HL-60 (cell line): ENCODE measurements around the gene SLBP.
"Not testable (repeated sequence)": the region's sequence is repeated elsewhere in the genome, so short reads cannot be mapped to it uniquely, and the experiment has no call there.

Source experiments
- DNase-seq, 2 experiments: peaks; one replicate each; pipeline ENCODE4 v3.0.0-alpha.2; 2010 to 2020; ENCODE audit warnings: low read depth in 1 of 2, low spot score in 1 of 2
- H3K27ac ChIP-seq: fragments of 250-450 bp; sonication (Bioruptor Pico); replicated peaks from 2 replicates; pipeline ENCODE4 v1.5.1; 2020; ENCODE audit warnings: mild to moderate bottlenecking, moderate library complexity
- H3K27me3 ChIP-seq: fragments of 250-450 bp; sonication (Bioruptor Pico); 2 replicates; pipeline ENCODE4 v1.5.1; 2021; ENCODE audit warnings: mild to moderate bottlenecking, moderate library complexity; ENCODE audit not compliant: insufficient read depth, poor library complexity, severe bottlenecking
- H3K4me3 ChIP-seq: replicated peaks from 2 replicates; pipeline ENCODE4 v1.5.1; 2011; ENCODE audit warnings: mild to moderate bottlenecking, control low read depth, low read length; ENCODE audit not compliant: insufficient read depth
- CTCF ChIP-seq: IDR thresholded peaks from one replicate; pipeline ENCODE4 v1.5.1; 2011; ENCODE audit warnings: low read length, control low read depth, inconsistent platforms; ENCODE audit not compliant: insufficient read depth
- GABPA ChIP-seq: IDR thresholded peaks from 2 replicates; pipeline ENCODE4 v1.6.1; 2012; ENCODE audit warnings: low read depth
- POLR2AphosphoS5 ChIP-seq: IDR thresholded peaks from 2 replicates; pipeline ENCODE4 v1.6.1; 2012; ENCODE audit warnings: low read depth
- SPI1 ChIP-seq: IDR thresholded peaks from 2 replicates; pipeline ENCODE4 v1.6.1; 2012; ENCODE audit warnings: low read depth, mild to moderate bottlenecking, borderline replicate concordance
- TF ChIP-seq, protein P1 (sequence below): IDR thresholded peaks from 2 replicates; pipeline ENCODE4 v1.6.1; 2012; ENCODE audit warnings: low read depth; ENCODE audit not compliant: insufficient replicate concordance

SLBP gene

DNA sequence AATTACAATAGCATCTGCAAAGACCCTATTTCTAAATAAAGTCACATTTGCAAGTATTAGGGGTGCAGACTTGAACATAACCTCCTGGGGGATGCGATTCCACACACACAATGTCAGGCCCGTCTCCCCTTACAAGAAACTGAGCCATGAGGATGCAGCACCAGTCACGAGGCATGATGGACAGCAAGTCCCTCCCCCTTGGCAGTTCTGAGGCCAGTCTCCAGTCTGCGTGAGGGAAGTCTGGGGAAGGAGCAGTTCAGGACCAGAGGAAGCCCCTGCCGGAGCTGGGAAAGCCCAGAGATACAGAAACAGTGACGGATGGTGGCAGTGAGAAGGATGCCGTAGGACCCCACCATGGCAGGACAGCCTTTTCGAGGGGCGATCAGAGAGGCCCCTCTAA, 37.4 kb downstream of the SLBP start:
- TF ChIP-seq GABPA = no peak
- TF ChIP-seq SPI1 = no peak
- TF ChIP-seq CTCF = no peak
- TF ChIP-seq, protein P1, sequence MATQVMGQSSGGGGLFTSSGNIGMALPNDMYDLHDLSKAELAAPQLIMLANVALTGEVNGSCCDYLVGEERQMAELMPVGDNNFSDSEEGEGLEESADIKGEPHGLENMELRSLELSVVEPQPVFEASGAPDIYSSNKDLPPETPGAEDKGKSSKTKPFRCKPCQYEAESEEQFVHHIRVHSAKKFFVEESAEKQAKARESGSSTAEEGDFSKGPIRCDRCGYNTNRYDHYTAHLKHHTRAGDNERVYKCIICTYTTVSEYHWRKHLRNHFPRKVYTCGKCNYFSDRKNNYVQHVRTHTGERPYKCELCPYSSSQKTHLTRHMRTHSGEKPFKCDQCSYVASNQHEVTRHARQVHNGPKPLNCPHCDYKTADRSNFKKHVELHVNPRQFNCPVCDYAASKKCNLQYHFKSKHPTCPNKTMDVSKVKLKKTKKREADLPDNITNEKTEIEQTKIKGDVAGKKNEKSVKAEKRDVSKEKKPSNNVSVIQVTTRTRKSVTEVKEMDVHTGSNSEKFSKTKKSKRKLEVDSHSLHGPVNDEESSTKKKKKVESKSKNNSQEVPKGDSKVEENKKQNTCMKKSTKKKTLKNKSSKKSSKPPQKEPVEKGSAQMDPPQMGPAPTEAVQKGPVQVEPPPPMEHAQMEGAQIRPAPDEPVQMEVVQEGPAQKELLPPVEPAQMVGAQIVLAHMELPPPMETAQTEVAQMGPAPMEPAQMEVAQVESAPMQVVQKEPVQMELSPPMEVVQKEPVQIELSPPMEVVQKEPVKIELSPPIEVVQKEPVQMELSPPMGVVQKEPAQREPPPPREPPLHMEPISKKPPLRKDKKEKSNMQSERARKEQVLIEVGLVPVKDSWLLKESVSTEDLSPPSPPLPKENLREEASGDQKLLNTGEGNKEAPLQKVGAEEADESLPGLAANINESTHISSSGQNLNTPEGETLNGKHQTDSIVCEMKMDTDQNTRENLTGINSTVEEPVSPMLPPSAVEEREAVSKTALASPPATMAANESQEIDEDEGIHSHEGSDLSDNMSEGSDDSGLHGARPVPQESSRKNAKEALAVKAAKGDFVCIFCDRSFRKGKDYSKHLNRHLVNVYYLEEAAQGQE = no peak
- TF ChIP-seq POLR2AphosphoS5 = no peak

DNA sequence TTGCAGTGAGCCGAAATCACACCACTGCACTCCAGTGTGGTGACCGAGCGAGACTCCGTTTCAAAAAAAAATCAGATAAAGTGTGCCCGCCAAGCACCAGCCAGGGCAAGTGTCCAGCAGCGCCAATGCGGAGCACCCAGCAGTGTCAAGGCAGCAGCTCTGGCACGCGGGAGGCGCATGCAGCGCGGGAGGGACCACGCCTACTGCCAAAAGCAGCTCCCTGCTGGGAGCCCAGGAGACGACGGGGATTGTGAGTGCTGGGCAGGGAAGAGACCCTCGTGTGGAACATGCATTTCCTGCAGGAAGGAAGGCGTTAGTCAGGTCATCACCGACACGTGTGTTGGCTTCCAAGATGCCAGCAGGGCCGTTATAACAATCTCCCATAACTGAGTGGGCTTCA, 38.4 kb downstream of the SLBP start:
- Histone ChIP-seq H3K4me3 (no peak overlapping the region), H3K27me3 (no peaks in the 10 kb centered on the region), H3K27ac (no peak overlapping the region)
- no peak for DNase-seq
- TF ChIP-seq CTCF (no peak), GABPA (no peak), POLR2AphosphoS5 (no peak), SPI1 (no peak)
- TF ChIP-seq, protein P1 = no peak

More for the DNA sequence above, 37.4 kb downstream of the SLBP start:
- DNase-seq = no peak
- Histone ChIP-seq H3K27ac (no peak overlapping the region), H3K27me3 (no peaks in the 10 kb centered on the region), H3K4me3 (no peak overlapping the region)

DNA sequence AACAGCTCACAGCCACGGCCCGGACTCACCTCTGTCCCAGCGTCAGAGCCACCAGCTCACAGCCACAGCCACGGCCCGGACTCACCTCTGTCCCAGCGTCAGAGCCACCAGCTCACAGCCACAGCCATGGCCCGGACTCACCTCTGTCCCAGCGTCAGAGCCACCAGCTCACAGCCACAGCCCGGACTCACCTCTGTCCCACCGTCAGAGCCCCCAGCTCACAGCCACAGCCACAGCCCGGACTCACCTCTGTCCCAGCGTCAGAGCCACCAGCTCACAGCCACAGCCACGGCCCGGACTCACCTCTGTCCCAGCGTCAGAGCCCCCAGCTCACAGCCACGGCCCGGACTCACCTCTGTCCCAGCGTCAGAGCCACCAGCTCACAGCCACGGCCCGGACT, 41.1 kb downstream of the SLBP start:
- not testable (repeated sequence) for H3K27ac ChIP-seq, DNase-seq, H3K4me3 ChIP-seq, H3K27me3 ChIP-seq

DNA sequence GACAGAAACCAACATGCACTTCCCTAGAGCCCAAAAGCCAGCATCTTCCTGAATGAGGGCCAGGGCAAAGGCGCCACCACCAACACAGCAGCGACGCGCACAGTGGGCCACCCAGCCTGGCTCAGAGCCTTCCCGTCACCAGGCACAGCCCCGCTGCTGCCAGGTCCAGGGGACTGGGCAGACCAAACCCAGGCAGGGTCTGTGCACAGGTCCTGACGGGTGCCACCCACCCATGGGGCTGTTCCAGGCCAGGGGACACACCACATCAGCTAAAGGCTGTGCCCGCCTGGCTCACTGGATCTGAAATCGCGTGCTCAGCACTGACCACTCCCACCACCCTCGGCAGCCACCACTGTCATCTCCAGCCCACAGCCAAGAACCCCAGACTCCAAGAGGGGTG, 41.8 kb downstream of the SLBP start:
- H3K27me3 ChIP-seq = no peaks in the 10 kb centered on the region
- no peak for DNase-seq
- TF ChIP-seq SPI1 (no peak), GABPA (no peak), POLR2AphosphoS5 (no peak)

GRCh38 chr4:1669850-1670249, 42.3 kb downstream of the SLBP start:
- H3K27me3 ChIP-seq = no peaks in the 10 kb centered on the region
- H3K4me3 ChIP-seq = no peak overlapping the region
- no peak overlapping the region for H3K27ac ChIP-seq
- DNase-seq = no peak
- no peak for TF ChIP-seq GABPA
- TF ChIP-seq, protein P1 = no peak
- no peak for TF ChIP-seq SPI1
- TF ChIP-seq CTCF = no peak
- TF ChIP-seq POLR2AphosphoS5 = no peak

More for the DNA sequence above, 41.8 kb downstream of the SLBP start:
- no peak overlapping the region for H3K27ac ChIP-seq
- H3K4me3 ChIP-seq = no peak overlapping the region
